Mesenchymal stem cell (in vitro differentiated cells and primary cell): Measurements from ENCODE around the gene OLA1.

Experiments used
- DNase-seq: peaks from one replicate; pipeline ENCODE4 v3.0.0-alpha.2; 2013
- H2AFZ ChIP-seq: one replicate; pipeline ENCODE4 v1.6.1; 2013; ENCODE audit warnings: low read depth, mild to moderate bottlenecking, control low read depth, inconsistent platforms, low read length, moderate library complexity
- H2AK5ac ChIP-seq: 2 replicates; pipeline ENCODE4 v1.6.1; 2013; ENCODE audit warnings: low read length, moderate library complexity, mild to moderate bottlenecking, inconsistent platforms; ENCODE audit not compliant: severe bottlenecking
- H2BK120ac ChIP-seq: one replicate; pipeline ENCODE4 v1.6.1; 2013; ENCODE audit warnings: low read depth, mild to moderate bottlenecking, inconsistent platforms, low read length, moderate library complexity
- H2BK12ac ChIP-seq, 2 experiments: one replicate each; pipeline ENCODE4 v1.6.1; 2013; ENCODE audit warnings: inconsistent platforms in 2 of 2, low read length in 2 of 2, mild to moderate bottlenecking in 2 of 2, moderate library complexity in 2 of 2, control low read depth in 1 of 2
- H2BK15ac ChIP-seq: one replicate; pipeline ENCODE4 v1.6.1; 2013; ENCODE audit warnings: mild to moderate bottlenecking, low read depth, inconsistent platforms; ENCODE audit not compliant: poor library complexity, severe bottlenecking
- H2BK5ac ChIP-seq: 2 replicates; pipeline ENCODE4 v1.6.1; 2013; ENCODE audit warnings: low read depth, mild to moderate bottlenecking, low read length, control low read depth, inconsistent platforms; ENCODE audit not compliant: poor library complexity, severe bottlenecking
- H3K14ac ChIP-seq, 2 experiments: one replicate each; pipeline ENCODE4 v1.6.1; 2013; ENCODE audit warnings: inconsistent platforms in 2 of 2, low read length in 2 of 2, control low read depth in 1 of 2, mild to moderate bottlenecking in 1 of 2, moderate library complexity in 1 of 2
- H3K18ac ChIP-seq, 2 experiments: one replicate each; pipeline ENCODE4 v1.6.1; 2013; ENCODE audit warnings: inconsistent platforms in 2 of 2, low read length in 2 of 2, control low read depth in 1 of 2, low read depth in 1 of 2, mild to moderate bottlenecking in 1 of 2
- H3K23ac ChIP-seq, 2 experiments: one replicate each; pipeline ENCODE4 v1.6.1; 2013; ENCODE audit warnings: inconsistent platforms in 2 of 2, low read length in 2 of 2, mild to moderate bottlenecking in 2 of 2, moderate library complexity in 2 of 2, control low read depth in 1 of 2
- H3K27ac ChIP-seq: 2 replicates; pipeline ENCODE4 v1.5.1; 2013; ENCODE audit warnings: mild to moderate bottlenecking, moderate library complexity, low read length, control low read depth, inconsistent platforms; ENCODE audit not compliant: poor library complexity, severe bottlenecking
- H3K27me3 ChIP-seq, 2 experiments: 2 replicates each; pipeline versions ENCODE4 v1.6.1 to v1.7.0; 2013; ENCODE audit warnings: low read length in 2 of 2, mild to moderate bottlenecking in 2 of 2, moderate library complexity in 2 of 2, control low read depth in 1 of 2, inconsistent platforms in 1 of 2; ENCODE audit not compliant: control insufficient read depth in 1 of 2, insufficient read depth in 1 of 2
- H3K36me3 ChIP-seq, 2 experiments: 2 replicates each; pipeline versions ENCODE4 v1.6.1 to v1.7.0; 2013; ENCODE audit warnings: low read length in 2 of 2, control low read depth in 1 of 2, inconsistent platforms in 1 of 2, low read depth in 1 of 2, mild to moderate bottlenecking in 1 of 2; ENCODE audit not compliant: insufficient read depth in 2 of 2, control insufficient read depth in 1 of 2
- H3K4ac ChIP-seq, 2 experiments: one replicate each; pipeline ENCODE4 v1.6.1; 2013; ENCODE audit warnings: inconsistent platforms in 2 of 2, low read length in 2 of 2, mild to moderate bottlenecking in 2 of 2, moderate library complexity in 2 of 2, control low read depth in 1 of 2, low read depth in 1 of 2
- H3K4me1 ChIP-seq: 2 replicates; pipeline ENCODE4 v1.6.1; 2013; ENCODE audit warnings: low read depth, low read length, control low read depth; ENCODE audit not compliant: control insufficient read depth, insufficient read depth
- H3K4me2 ChIP-seq: 2 replicates; pipeline ENCODE4 v1.6.1; 2013; ENCODE audit warnings: low read length, mild to moderate bottlenecking, inconsistent platforms; ENCODE audit not compliant: poor library complexity, severe bottlenecking
- H3K4me3 ChIP-seq, 2 experiments: 2 replicates each; pipeline versions ENCODE4 v1.5.1 to v1.7.0; 2013; ENCODE audit warnings: low read length in 2 of 2, mild to moderate bottlenecking in 2 of 2, control low read depth in 1 of 2, low read depth in 1 of 2; ENCODE audit not compliant: insufficient read depth in 1 of 2
- H3K79me1 ChIP-seq: replicated peaks from 2 replicates; pipeline ENCODE4 v1.6.1; 2013; ENCODE audit warnings: mild to moderate bottlenecking, control low read depth, low read length, inconsistent platforms; ENCODE audit not compliant: poor library complexity, severe bottlenecking
- H3K9ac ChIP-seq: 2 replicates; pipeline ENCODE4 v1.7.0; 2013; ENCODE audit warnings: mild to moderate bottlenecking, low read length, moderate library complexity
- H3K9me3 ChIP-seq: 2 replicates; pipeline ENCODE4 v1.7.0; 2013; ENCODE audit warnings: mild to moderate bottlenecking, low read length; ENCODE audit not compliant: control insufficient read depth
- H4K8ac ChIP-seq: one replicate; pipeline ENCODE4 v1.6.1; 2013; ENCODE audit warnings: inconsistent platforms, mild to moderate bottlenecking, low read length, moderate library complexity
- H4K91ac ChIP-seq: one replicate; pipeline ENCODE4 v1.6.1; 2013; ENCODE audit warnings: mild to moderate bottlenecking, low read length, inconsistent platforms
- whole genome bisulfite sequencing: methylation state at CpG from one replicate; pipeline ENCODE4 v1.1.7; 2013; ENCODE audit warnings: mixed read lengths; 5-methylcytosine and 5-hydroxymethylcytosine counted together

Gene OLA1

DNA sequence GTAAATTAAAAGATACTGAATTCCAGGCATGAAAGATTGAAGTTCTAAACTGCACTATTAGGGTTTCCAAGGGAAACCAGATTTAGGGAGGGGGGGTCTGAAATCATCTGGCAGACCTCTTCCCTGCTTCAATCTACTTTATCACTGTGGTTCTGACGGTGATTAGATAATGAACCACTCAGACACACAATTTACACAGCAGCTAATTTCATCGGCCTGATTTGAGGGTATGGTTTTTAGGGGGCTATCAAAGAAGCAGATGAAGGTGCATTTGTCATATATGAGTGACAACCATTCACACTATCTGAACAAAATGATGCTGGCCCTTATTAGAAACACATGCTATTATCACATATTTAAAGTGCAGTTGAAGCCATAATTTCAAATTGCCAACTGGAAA is 106.0 kb downstream of the OLA1 start:
- no peak overlapping the region for H4K8ac ChIP-seq
- DNase-seq, result no peak

DNA sequence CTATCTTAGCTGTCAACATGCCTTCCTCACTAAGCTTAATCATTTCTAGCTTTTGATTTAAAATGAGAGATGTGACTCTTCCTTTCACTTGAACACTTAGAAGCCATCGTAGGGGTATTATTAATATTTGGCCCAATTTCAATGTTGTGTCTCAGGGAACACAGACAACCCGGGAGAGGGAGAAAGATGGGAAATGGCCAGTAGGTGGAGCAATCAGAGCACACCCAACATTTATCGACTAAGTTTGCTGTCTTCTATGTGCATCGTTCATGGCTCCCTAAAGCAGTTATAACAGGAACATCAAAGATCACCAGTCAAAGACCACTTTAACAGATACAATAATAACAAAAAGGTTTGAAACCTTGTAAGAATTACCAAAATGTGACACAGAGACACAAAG is 110.2 kb downstream of the OLA1 start:
- no peaks in the 10 kb centered on the region for H3K27me3 ChIP-seq
- H3K36me3 ChIP-seq, result peaks cover 0 to 12% of the 10 kb centered on the region in 2 experiments
- peaks cover 5% of the 10 kb centered on the region for H3K9me3 ChIP-seq
- no peak overlapping the region for H2BK120ac ChIP-seq
- DNase-seq, result no peak
- H2AFZ ChIP-seq, result no peak overlapping the region
- no peak overlapping the region for H3K4ac ChIP-seq
- no peak overlapping the region for H3K23ac ChIP-seq
- no peak overlapping the region for H2BK15ac ChIP-seq
- H4K91ac ChIP-seq, result no peak overlapping the region
- 91% methylated on average over 4 of the region's 4 CpGs for WGBS
- H2BK5ac ChIP-seq, result no peak overlapping the region
- no peak overlapping the region for H2AK5ac ChIP-seq
- H3K27ac ChIP-seq, result no peak overlapping the region
- no peak overlapping the region for H3K14ac ChIP-seq
- no peak overlapping the region for H3K4me3 ChIP-seq
- H3K4me1 ChIP-seq, result no peaks in the 10 kb centered on the region
- no peak overlapping the region for H3K18ac ChIP-seq
- no peak overlapping the region for H3K4me2 ChIP-seq
- H4K8ac ChIP-seq, result no peak overlapping the region
- H3K79me1 ChIP-seq, result peaks cover 14% of the 10 kb centered on the region
- no peak overlapping the region for H3K9ac ChIP-seq
- H2BK12ac ChIP-seq, result no peak overlapping the region

More for the DNA sequence above, 106.0 kb downstream of the OLA1 start:
- WGBS, result no CpG with 5 or more reads among the region's 2 CpGs
- Histone ChIP-seq H3K36me3 (peaks cover 0 to 8% of the 10 kb centered on the region in 2 experiments), H3K79me1 (peaks cover 17% of the 10 kb centered on the region), H2BK120ac (no peak overlapping the region), H3K9me3 (peaks cover 2% of the 10 kb centered on the region), H3K14ac (no peak overlapping the region), H4K91ac (no peak overlapping the region), H3K27me3 (no peaks in the 10 kb centered on the region), H2AK5ac (no peak overlapping the region), H2AFZ (no peak overlapping the region), H3K18ac (no peak overlapping the region), H3K4me3 (no peak overlapping the region), H3K9ac (no peak overlapping the region), H3K4me2 (no peak overlapping the region), H3K4me1 (no peaks in the 10 kb centered on the region), H3K4ac (no peak overlapping the region), H2BK15ac (no peak overlapping the region), H3K23ac (no peak overlapping the region), H3K27ac (no peak overlapping the region), H2BK5ac (no peak overlapping the region), H2BK12ac (no peak overlapping the region)

DNA sequence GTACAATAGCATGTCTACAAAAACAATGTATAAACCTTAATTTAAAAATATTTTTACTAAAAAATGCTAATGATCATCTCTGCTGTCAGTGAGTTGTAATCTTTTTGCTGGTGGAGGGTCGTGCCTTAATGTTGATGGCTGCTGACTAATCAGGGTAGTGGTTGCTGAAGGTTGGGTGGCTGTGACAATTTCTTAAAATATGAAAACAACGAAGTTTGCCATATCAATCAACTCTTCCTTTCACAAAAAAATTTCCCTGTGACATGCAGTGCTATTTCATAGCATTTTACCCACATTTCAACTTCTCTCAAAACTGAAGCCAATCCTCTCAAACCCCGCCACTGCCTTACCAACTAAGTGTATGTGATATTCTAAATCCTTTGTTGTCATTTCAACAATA is 112.4 kb downstream of the OLA1 start:
- peaks cover 5% of the 10 kb centered on the region for H3K9me3 ChIP-seq
- H3K27ac ChIP-seq, result no peak overlapping the region
- no peak overlapping the region for H3K4ac ChIP-seq
- no peak overlapping the region for H3K4me3 ChIP-seq
- no peak overlapping the region for H3K9ac ChIP-seq
- no peak overlapping the region for H2BK5ac ChIP-seq
- 98% methylated on average over 3 of the region's 3 CpGs for WGBS
- H3K23ac ChIP-seq, result no peak overlapping the region
- H3K79me1 ChIP-seq, result peaks cover 11% of the 10 kb centered on the region
- H3K4me1 ChIP-seq, result no peaks in the 10 kb centered on the region
- H3K14ac ChIP-seq, result no peak overlapping the region
- no peak overlapping the region for H2AFZ ChIP-seq
- H2BK120ac ChIP-seq, result no peak overlapping the region
- no peak overlapping the region for H2BK15ac ChIP-seq
- no peak overlapping the region for H4K8ac ChIP-seq
- no peak overlapping the region for H2AK5ac ChIP-seq
- H3K36me3 ChIP-seq, result peaks cover 0 to 12% of the 10 kb centered on the region in 2 experiments
- no peak for DNase-seq
- no peak overlapping the region for H2BK12ac ChIP-seq
- no peak overlapping the region for H4K91ac ChIP-seq
- H3K27me3 ChIP-seq, result no peaks in the 10 kb centered on the region
- H3K4me2 ChIP-seq, result no peak overlapping the region
- H3K18ac ChIP-seq, result no peak overlapping the region

DNA sequence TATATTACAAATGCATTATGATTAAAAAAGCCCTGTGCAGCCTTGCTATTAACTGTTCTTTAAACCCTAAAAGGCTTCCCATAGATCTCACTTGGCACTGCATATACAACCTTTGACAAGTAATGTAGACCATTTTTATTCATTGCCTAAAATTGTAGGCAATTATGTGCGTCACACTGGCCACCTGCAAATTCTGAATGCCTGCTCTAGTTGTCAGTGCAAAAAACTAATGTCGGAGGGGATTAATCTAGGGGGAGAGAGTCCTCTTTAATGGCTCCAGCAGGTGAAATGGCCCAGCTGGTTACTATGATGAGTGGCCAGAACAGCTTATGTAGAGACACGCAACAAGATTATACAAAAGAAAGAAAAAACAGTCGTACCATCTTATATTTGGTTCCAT is 123.2 kb downstream of the OLA1 start:
- DNase-seq, result no peak
- Histone ChIP-seq H3K18ac (no peak overlapping the region), H3K9me3 (no peaks in the 10 kb centered on the region), H2BK15ac (no peak overlapping the region), H3K4me3 (no peak overlapping the region), H3K27me3 (no peaks in the 10 kb centered on the region), H3K14ac (no peak overlapping the region), H3K9ac (no peak overlapping the region), H4K91ac (no peak overlapping the region), H2AK5ac (no peak overlapping the region), H3K27ac (no peak overlapping the region), H4K8ac (no peak overlapping the region), H3K4ac (no peak overlapping the region), H2BK12ac (no peak overlapping the region), H3K4me2 (no peak overlapping the region), H3K79me1 (peaks cover 10% of the 10 kb centered on the region), H3K4me1 (no peaks in the 10 kb centered on the region), H3K23ac (no peak overlapping the region), H2BK120ac (no peak overlapping the region), H2BK5ac (no peak overlapping the region), H2AFZ (no peak overlapping the region), H3K36me3 (peaks cover 0 to under 1% of the 10 kb centered on the region in 2 experiments)
- WGBS, result 72% methylated on average over 2 of the region's 4 CpGs
